NB4 (cell line): Measurements from ENCODE around the gene SYCE3.
"Not testable (repeated sequence)": the region's sequence is repeated elsewhere in the genome, so short reads cannot be mapped to it uniquely, and the experiment has no call there.

Source experiments
- DNase-seq: peaks from one replicate; pipeline ENCODE4 v3.0.0; 2010; ENCODE audit warnings: low read depth
- H3K4me3 ChIP-seq: one replicate; pipeline ENCODE4 v1.5.1; 2011; ENCODE audit warnings: mild to moderate bottlenecking, low read depth, low read length, moderate library complexity
- MYC ChIP-seq: IDR thresholded peaks from 2 replicates; pipeline ENCODE4 v1.6.1; 2011; ENCODE audit warnings: low read depth, low read length
- POLR2A ChIP-seq: IDR thresholded peaks from 2 replicates; pipeline ENCODE4 v1.6.1; 2011; ENCODE audit warnings: mild to moderate bottlenecking; ENCODE audit not compliant: insufficient read length; ENCODE audit errors: extremely low read depth
- TF ChIP-seq, protein P1 (sequence below): IDR thresholded peaks from 2 replicates; pipeline ENCODE4 v1.6.1; 2011; ENCODE audit warnings: low read depth, low read length
- TF ChIP-seq, protein P2 (sequence below): IDR thresholded peaks from one replicate; pipeline ENCODE4 v1.5.1; 2012; ENCODE audit warnings: low read depth, low read length

SYCE3 gene

DNA sequence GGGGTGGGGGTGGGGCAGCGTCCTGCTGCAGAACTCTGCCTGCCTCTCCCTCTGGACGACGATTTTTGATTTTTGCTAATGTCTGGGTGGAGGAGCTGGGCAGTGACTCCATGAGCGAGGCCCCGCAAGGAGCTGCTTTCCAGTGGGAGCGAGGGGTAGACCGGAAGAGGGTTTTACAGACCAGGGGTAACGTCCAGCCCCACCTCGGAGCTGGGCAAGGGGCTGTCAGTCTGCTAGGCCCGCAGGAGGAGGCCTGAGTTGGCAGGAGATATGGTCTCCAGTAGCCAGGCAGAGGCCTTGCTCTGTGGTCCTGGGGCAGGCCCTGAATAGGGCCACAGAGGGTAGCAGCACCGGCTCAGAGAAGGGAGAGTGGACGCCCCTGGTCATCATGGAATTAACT lies 46.9 kb upstream of the SYCE3 start:
- TF ChIP-seq POLR2A (no peak), MYC (no peak)
- TF ChIP-seq, protein P1, sequence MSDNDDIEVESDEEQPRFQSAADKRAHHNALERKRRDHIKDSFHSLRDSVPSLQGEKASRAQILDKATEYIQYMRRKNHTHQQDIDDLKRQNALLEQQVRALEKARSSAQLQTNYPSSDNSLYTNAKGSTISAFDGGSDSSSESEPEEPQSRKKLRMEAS: no peak
- TF ChIP-seq, protein P2, sequence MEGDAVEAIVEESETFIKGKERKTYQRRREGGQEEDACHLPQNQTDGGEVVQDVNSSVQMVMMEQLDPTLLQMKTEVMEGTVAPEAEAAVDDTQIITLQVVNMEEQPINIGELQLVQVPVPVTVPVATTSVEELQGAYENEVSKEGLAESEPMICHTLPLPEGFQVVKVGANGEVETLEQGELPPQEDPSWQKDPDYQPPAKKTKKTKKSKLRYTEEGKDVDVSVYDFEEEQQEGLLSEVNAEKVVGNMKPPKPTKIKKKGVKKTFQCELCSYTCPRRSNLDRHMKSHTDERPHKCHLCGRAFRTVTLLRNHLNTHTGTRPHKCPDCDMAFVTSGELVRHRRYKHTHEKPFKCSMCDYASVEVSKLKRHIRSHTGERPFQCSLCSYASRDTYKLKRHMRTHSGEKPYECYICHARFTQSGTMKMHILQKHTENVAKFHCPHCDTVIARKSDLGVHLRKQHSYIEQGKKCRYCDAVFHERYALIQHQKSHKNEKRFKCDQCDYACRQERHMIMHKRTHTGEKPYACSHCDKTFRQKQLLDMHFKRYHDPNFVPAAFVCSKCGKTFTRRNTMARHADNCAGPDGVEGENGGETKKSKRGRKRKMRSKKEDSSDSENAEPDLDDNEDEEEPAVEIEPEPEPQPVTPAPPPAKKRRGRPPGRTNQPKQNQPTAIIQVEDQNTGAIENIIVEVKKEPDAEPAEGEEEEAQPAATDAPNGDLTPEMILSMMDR: no peak
- no peak for DNase-seq
- no peak overlapping the region for H3K4me3 ChIP-seq

DNA sequence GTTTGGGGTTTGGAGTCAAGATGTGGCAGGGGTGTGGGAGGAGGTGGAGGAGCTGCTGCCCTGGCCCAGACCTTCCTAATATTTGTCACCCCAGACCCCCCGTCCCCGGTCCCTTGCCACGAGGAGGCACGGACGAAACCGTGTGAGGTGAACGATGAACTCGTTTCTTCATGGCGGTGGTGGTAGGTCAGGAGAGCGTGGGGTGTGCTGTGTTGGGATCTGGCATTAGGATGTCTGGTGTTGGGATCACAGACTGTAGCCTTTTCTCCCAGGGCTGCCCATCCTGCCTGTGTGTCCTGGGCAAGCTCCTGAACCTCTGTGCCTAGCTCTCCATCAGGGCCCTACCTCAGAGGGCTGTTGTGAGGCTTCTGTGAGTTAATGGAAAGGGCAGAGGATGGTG lies 46.3 kb upstream of the SYCE3 start:
- no peak overlapping the region for H3K4me3 ChIP-seq
- DNase-seq: no peak
- TF ChIP-seq, protein P1: no peak
- TF ChIP-seq, protein P2: no peak
- TF ChIP-seq MYC (no peak), POLR2A (no peak)

DNA sequence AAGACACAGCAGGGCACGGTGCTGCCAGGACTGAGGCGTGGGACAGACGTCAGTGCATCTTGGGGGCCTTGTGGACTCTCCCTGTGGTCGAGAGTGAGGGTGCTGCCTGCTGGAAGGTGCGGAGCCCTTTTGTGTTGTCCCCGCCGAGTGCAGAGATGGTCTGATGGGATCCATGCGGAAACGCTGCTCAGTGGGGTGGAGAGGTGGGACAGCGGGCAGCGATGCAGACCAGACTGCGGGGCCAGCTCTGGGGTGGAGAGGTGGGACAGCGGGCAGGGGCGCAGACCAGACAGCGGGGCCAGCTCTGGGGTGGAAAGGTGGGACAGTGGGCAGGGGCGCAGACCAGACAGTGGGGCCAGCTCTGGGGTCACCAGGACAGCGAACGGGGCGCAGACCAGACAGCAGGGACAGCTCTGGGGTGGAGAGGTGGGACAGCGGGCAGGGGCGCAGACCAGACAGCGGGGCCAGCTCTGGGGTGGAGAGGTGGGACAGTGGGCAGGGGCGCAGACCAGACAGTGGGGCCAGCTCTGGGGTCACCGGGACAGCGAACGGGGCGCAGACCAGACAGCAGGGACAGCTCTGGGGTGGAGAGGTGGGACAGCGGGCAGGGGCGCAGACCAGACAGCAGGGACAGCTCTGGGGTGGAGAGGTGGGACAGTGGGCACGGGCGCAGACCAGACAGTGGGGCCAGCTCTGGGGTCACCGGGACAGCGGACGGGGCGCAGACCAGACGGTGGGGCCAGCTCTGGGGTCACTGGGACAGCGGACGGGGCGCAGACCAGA lies 45.5 kb upstream of the SYCE3 start:
- not testable (repeated sequence) for H3K4me3 ChIP-seq, DNase-seq

DNA sequence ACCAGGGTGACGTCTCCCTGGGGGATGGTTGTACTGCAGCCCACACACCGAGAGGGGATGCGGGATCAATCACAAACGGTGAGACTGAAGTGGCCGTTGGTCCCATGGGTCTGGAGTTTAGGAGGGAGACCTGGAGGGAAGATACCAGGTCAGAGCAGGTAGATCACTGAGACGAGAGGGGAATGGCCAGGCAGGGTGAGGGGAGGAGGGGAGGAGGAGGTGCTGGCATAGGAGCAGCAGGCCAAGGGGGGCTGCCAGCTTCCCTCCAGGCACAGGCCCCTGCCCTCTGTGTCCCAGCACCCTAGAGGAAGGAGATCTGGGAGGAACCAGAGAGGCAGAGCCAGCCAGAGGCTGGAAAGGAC lies 44.9 kb upstream of the SYCE3 start:
- TF ChIP-seq POLR2A (no peak), MYC (no peak)
- TF ChIP-seq, protein P2: no peak
- TF ChIP-seq, protein P1: no peak
- no peak for DNase-seq
- H3K4me3 ChIP-seq: no peak overlapping the region

DNA sequence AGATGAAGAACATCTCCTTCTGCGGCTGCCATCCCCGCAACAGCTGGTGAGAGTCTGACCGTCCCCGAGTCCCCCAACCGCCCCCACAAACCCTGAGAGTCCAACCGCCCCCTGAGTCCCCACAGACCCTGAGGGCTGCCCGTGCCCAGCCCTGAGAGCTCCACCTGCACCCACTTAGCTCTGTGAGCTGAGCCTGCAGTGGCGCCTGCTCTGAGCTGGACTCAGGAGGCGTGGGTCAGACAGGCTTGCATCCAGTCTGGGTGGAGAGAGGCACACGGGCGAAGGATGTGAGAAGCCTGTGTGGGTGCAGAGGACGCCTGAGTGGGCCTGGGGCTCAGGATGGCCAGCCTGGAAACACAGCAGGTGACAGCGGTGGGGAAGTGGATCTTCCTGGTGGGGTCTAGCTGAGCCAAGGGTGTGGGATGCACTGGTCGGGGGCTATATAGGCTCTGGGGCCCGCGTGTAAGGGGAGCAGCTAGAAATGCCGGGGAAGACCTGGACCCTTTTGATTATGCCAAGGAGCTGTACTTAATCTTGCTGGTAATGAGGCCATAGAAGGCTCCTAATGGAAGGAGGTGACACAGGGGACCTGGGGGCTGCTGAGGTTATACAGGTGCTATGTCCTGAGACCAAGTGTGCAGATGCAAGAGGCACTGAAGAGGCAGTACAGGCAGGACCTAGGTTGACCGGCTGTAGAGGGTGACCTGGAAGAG lies 44.4 kb upstream of the SYCE3 start:
- DNase-seq: no peak
- TF ChIP-seq, protein P2: no peak
- TF ChIP-seq POLR2A: no peak
- no peak for TF ChIP-seq MYC
- TF ChIP-seq, protein P1: no peak
- no peak overlapping the region for H3K4me3 ChIP-seq

DNA sequence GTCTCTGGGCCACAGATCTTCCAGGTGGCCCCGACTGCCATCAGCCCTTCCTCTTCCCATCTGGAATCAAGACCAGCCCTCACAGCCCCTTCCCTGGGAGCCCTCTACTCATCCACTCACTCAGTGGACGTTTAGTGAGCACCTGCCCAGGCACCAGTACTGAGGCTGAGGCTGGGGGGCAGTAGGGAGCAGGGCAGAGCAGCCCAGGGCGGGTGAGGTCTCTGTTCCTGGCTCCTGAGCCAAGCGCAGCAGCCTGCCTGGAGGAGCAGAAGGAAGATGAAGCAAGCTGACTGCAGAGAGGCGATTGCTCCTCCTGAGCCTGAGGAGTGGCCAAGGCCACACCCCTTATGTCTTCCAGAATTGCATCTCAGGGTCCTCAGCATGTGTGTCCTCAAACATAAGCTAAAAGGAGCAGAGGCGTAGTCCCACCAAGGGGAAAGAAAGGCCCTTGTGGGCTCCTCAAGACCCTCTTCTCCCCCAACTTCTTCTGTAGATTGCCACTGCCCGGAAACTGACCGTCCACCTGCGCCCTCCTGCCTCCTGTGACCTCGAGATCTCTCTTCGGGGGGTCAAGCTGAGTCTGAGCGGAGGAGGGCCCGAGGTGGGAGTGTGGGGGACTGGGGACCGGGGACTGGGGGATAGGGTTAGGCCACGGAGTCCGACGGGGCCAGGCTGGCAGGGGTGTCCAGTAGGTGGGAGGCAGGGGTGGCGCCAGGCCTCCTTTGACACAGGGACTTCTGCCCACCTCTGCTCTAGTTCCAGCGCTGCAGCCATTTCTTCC lies 43.6 kb upstream of the SYCE3 start:
- H3K4me3 ChIP-seq: no peak overlapping the region
- TF ChIP-seq POLR2A: no peak
- TF ChIP-seq, protein P1: no peak
- TF ChIP-seq, protein P2: no peak
- peak; percentile 33 for DNase-seq
